Activated CD8-positive, alpha-beta memory T cell treated with anti-CD3 and anti-CD28 coated beads for 1 hour (primary cell): ENCODE data around the gene LRRIQ3.
"Not testable (repeated sequence)": the region's sequence is repeated elsewhere in the genome, so short reads cannot be mapped to it uniquely, and the experiment has no call there.

ENCODE experiments used
- DNase-seq, 2 donors: peaks; one replicate each; pipeline ENCODE4 v3.0.0-alpha.2; 2020; ENCODE audit warnings: low read depth in 1 of 2; ENCODE audit errors: extremely low read depth in 1 of 2

Gene LRRIQ3

GRCh38 chr1:74197657-74198552, at the start of gene LRRIQ3, which contains the start of gene FPGT:
TSS of gene LRRIQ3 (minus strand) at chr1:74198176. CDS start at chr1:74183684, 14,492 bp downstream.
TSS of gene FPGT (plus strand) at chr1:74198242. CDS start at chr1:74198279, 37 bp downstream.
- DNase-seq: peak; percentile 87 to 95

DNA sequence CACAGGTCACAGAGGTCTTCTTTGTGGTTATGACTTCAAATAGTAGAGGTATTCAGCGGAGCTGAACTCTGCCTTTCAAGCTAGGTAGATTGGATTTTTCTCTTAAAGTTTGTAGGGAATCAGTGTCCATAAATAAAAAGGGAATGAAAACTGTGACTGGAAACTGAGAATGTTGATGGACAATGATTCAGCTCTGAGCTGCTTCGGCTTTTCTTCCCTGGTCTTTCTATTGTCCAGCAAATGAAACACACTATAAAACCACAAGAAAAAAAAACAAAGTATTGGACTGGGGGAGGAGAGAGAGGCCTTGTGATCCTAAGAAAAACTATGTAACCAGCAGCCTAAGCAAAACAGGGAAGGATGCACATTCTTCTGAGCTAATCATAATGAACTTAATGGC, 48.3 kb upstream of the LRRIQ3 start:
- DNase-seq: no peak

DNA sequence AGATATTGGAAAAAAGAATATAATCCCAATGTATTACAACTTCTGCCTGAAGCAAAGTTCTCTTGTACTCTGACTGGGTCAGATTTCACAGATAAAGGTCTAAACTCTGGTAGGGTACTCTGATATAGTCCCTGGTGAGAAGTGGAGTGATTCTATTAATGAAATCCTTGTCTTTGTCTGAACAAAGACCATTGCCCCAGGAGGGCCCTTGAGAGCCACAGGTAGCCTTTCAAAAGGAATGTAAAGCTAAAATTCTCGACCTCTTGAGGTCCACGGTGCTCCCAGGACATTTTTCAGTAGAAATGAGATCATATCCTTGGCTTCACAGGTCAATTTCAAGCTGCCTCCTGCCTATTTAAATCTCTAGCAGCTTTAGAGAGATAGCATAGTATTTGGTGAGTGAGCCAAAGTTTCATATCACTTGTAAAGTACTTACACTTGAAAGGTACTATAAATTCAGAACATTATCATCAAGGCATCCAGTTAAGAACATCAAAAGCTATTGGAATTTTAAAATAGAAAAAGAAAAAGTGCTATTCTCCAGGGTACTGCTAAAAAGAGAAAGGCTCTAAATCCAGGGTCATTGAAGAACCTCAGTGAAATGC, 47.3 kb upstream of the LRRIQ3 start:
- no peak for DNase-seq

GRCh38 chr1:74237787-74238186, 39.8 kb upstream of the LRRIQ3 start:
- no peak for DNase-seq

DNA sequence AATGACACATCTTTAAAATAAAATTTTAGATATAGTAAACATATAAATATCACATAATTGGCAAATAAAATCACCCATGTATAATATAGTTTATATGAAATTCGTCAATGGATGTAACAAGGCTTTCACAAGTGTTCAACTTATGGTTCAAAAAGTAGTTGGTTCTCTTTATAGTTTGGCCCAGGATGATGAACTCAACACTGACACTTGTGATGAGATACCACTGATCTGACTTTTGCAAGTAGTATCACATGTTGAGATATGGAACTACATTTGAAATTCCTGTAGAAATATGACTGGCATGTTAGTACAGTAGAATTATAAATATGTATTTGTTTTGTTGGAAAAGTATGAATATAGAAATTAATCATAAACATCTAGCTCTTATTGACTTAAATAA, 39.1 kb upstream of the LRRIQ3 start:
- no peak for DNase-seq

- no peak for DNase-seq
Observed at GRCh38 chr1:74236440-74236839, 38.5 kb upstream of the LRRIQ3 start.

DNA sequence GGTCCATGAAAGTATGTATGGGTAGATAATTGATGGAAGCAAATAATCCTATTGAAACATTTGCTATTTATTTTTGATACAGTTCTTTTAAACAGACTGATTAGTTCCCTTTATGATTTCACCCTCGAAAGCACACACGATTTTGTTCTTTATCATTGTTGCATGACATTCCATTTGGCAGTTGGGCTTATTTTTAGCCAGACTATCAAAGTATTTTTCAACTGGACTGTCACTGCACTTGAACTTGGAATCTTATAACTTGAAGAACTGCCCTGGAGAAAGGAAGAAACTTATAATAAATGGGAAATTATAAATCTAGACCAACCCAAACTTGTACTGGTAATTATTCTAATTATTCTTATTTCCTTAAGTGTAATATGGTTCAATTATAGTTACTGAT, 37.2 kb upstream of the LRRIQ3 start, which contains the start of gene TNNI3K:
Gene TNNI3K, plus strand, starts transcription at position 235 of the 400 bp plus-strand sequence. Its CDS starts 65 bp downstream, at position 300.
- DNase-seq: no peak

DNA sequence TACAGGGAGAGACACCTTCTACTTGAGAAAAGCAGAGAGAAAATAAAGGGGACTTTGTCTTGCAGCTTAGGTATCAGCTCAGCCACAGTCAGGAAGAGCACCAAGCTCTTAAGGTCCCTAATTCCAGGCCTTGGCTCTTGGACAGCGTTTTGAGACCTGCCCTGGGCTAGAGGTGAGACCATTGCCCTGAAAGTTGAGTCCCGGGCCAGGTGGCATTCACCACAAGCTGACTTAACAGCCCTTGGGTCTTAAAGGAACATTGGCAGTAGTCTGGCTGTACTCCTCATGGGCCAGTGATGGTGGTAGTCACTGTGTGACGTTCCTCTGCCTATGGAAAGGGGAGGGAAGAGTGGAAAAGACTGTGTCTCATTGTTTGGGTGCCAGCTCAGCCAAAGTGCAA, 25.5 kb upstream of the LRRIQ3 start:
- no peak for DNase-seq

- DNase-seq: no peak
Observed at GRCh38 chr1:74222701-74223100, 24.7 kb upstream of the LRRIQ3 start.

DNA sequence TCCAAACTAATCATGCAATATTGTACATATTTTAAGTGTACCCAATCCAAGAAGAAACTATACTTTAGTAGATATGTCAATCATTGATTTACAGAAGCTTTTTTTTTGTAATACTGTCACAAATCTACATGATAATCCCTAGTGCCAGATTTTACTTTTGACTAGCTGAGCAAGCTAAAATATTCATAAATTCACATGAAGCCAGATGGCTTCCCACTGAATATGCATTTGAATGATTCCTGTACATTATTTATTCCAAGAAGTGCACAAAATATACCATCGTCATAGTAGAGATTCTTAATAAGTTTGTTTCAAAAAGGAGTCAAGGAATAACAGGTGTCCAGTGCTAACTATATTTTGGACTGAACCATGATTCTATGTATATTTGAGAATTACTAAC, 17.3 kb upstream of the LRRIQ3 start:
- no peak for DNase-seq

DNA sequence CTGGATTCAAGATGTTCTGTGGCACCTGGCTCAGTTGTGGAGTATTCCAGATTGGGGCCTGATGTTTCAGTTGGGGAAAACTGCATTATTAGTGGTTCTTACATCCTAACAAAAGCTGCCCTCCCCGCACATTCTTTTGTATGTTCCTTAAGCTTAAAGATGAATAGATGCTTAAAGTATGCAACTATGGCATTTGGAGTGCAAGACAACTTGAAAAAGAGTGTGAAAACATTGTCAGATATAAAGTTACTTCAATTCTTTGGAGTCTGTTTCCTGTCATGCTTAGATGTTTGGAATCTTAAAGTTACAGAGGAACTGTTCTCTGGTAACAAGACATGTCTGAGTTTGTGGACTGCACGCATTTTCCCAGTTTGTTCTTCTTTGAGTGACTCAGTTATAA, 7.3 kb upstream of the LRRIQ3 start:
- DNase-seq: no peak

- DNase-seq: no peak
Observed at GRCh38 chr1:74199504-74199903, 1.5 kb upstream of the LRRIQ3 start.

DNA sequence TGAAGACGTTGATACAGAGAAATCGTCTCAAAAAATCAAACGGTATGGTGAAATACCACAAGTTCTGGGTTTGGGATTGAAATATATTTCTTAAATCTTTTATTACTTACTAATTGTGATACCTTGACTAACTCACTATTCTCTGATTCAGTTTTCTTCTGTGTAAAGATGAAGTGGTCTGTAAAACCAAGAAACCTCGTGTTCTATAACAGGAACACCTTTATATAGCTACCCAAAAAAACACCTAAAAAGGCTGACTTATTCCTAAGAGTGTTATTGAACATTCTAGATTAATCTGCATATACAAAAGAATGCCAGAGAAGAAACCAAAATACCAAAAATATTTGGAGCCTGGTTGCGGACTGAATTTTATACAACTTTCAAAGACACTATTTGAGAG, 721 bp downstream of the LRRIQ3 start:
- no peak for DNase-seq

DNA sequence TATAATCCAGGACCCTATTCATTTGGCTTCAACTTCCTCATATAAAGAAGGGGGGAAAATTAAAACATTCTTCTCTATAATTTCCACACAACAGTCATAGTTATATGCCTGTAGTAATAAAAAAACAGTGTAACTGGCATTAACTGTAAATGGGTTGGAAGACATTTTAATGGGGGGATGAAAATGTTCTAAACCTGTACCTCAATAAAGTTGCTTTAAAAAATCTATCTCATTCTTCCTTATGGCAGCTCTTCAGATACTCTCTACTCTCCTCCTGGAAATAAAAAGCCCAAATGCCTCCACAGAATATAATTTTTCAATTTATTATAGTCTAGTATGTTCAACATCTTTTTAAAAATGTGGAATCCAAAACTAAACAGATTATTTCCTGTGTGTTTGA, 2.6 kb downstream of the LRRIQ3 start:
- DNase-seq: no peak

GRCh38 chr1:74193908-74194307, 4.1 kb downstream of the LRRIQ3 start:
- DNase-seq: no peak

DNA sequence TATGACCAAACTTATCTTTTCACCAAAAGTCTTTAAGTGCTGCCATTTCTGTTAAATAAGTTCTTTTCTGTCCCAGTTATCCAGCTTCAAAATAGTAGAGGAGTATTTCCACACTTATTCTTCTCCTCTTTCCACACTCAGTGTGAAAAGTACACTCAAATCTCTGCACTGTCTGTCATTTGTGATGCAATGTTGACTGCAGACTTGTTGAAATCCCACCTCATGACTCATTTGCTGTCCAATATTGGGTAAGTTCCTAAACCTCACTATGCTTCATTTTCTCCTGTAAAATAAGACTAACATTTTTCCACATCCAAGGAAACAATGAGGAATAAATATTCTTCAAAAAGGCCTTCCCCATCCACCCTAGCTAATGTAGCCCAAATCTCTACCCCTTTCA, 17.5 kb downstream of the LRRIQ3 start:
- DNase-seq: no peak

- DNase-seq: not testable (repeated sequence)
Observed at GRCh38 chr1:74174423-74174822, 23.6 kb downstream of the LRRIQ3 start.

- no peak for DNase-seq
Observed at GRCh38 chr1:74162333-74162732, 35.6 kb downstream of the LRRIQ3 start.

DNA sequence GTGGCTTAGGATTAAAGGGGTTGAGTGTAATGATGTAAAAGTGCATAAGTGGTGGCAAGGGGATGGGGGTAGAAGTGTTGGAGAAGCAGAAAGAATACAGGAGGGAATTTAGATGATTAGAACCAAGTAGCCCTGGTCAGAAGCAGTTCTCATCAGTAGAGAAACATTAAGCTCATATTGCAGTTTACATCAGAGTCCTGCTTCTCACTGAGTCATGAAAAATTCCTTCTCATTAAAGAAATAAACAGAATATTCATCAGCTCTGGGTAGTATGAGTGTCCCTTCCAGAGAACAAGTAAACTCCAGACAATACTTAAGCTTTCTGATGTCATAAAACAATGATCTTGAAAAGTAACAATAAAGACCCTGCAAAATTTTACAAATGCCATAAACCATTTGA, 36.5 kb downstream of the LRRIQ3 start:
- no peak for DNase-seq

GRCh38 chr1:74160046-74160445, 37.9 kb downstream of the LRRIQ3 start:
- DNase-seq: no peak

GRCh38 chr1:74145086-74145485, 52.9 kb downstream of the LRRIQ3 start:
- no peak for DNase-seq

DNA sequence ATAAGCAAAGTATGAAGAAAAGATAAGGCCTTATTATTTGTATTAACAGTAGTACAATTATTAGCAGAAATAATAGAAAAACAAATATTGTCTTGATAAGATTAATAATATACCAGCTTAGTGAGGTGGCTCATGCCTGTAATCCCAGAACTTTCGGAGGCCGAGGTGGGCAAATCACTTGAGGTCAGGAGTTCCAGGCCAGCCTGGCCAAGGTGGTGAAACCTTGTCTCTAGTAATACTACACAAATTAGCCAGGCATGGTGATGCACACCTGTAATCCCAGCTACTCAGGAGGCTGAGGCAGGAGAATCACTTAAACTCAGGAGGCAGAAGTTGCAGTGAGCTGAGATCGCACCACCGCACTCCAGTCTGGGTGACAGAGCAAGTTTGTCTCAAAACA, 80.6 kb downstream of the LRRIQ3 start:
- not testable (repeated sequence) for DNase-seq
